ENCODE data around the gene MECP2. TPM values are rescaled to one million over a fixed set of nuclear protein-coding genes. Genes with fewer than 3 reads are reported as not detected.

Gene MECP2
- total RNA-seq, 4 donors from 2014 or later: 47.7 to 93.3 (median 61.1) TPM

- no peak for DNase-seq
- Histone ChIP-seq H3K4me3 (replicated peaks in 1 of 3) (no peak overlapping the region), H3K36me3 (no peaks in the 10 kb centered on the region), H3K27me3 (no peaks in the 10 kb centered on the region), H3K4me1 (peaks cover 1 to 12% of the 10 kb centered on the region in 2 donors), H3K9me3 (no peaks in the 10 kb centered on the region), H3K27ac (no peak overlapping the region)
- WGBS, 2 donors: 81 to 89% methylated on average over 3 of the region's 3 CpGs
- no peak for TF ChIP-seq POLR2A (IDR thresholded peaks at IDR 0.05)
- TF ChIP-seq CTCF (IDR thresholded peaks at IDR 0.05): no peak
- intact Hi-C loops (cut with DNase I): no loop called here
These were observed 122.7 kb downstream of the MECP2 start for GRCh38 chrX:153974726-153975286.

- WGBS, 2 donors: 80 to 83% methylated on average over 8 to 11 of the region's 14 CpGs
- no peaks in the 10 kb centered on the region for H3K36me3 ChIP-seq
- H3K27me3 ChIP-seq: no peaks in the 10 kb centered on the region
- H3K9me3 ChIP-seq: no peaks in the 10 kb centered on the region
- peaks cover 7 to 19% of the 10 kb centered on the region in 2 donors for H3K4me1 ChIP-seq
- TF ChIP-seq CTCF (IDR thresholded peaks at IDR 0.05): no peak
- TF ChIP-seq POLR2A (IDR thresholded peaks at IDR 0.05): no peak
- intact Hi-C loops (cut with DNase I): no loop called here
- H3K4me3 ChIP-seq (replicated peaks in 1 of 3): no peak overlapping the region
- DNase-seq: no peak
- H3K27ac ChIP-seq: no peak overlapping the region
These were observed 123.4 kb downstream of the MECP2 start for GRCh38 chrX:153974003-153974725.

DNA sequence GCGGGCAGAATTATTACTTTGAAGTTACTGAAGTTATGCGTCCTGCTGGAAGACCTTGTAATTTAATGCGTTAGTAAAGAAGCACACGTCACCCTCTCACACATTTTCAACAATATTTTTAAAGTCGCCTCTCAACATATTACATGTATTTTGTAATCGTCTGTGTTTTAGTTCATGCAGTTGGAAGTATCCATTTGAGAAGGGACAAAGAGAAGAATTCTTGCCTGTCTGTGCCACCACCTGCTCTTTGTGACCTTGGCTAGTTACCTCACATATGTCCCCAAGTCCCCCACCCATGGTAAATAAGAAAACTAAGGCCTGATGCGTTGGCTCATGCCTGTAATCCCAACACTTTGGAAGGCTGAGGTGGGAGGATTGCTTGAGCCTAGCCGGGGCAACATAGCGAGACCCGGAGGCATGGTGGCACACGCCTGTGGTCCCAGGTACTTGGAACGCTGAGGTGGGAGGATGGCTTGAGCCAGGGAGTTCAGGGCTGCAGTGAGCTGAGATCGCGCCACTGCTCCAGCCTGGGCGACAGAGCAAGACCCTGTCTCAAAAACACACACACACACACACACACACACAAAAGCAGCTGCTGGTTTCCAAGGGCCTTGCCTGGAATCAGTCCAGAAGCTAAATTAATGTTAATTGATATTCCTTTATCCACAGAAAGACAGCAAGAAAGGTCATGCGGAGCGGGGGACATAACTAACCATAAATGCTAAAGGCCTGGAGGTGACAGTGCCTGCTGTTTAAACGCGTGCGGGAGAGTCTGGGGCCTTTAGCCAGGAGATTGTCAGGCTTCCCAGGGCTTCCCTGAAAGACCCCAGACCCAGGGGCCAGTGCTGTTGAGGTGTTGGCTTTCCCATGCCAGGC lies 124.2 kb downstream of the MECP2 start:
- TF ChIP-seq CTCF (IDR thresholded peaks at IDR 0.05) (no peak), POLR2A (IDR thresholded peaks at IDR 0.05) (no peak)
- peak overlapping the region; percentile 53 to 98 (median 59) for H3K27ac ChIP-seq
- peak overlapping the region in 2 of 3 donors; percentile 11 to 13 for H3K4me3 ChIP-seq (replicated peaks in 1 of 3)
- DNase-seq: no peak
- H3K9me3 ChIP-seq: no peaks in the 10 kb centered on the region
- intact Hi-C loops (cut with DNase I): no loop called here
- no peaks in the 10 kb centered on the region for H3K36me3 ChIP-seq
- WGBS, 2 donors: 31 to 38% methylated on average over 13 to 14 of the region's 20 CpGs
- no peaks in the 10 kb centered on the region for H3K27me3 ChIP-seq
- H3K4me1 ChIP-seq: peaks cover 12 to 27% of the 10 kb centered on the region in 2 donors

DNA sequence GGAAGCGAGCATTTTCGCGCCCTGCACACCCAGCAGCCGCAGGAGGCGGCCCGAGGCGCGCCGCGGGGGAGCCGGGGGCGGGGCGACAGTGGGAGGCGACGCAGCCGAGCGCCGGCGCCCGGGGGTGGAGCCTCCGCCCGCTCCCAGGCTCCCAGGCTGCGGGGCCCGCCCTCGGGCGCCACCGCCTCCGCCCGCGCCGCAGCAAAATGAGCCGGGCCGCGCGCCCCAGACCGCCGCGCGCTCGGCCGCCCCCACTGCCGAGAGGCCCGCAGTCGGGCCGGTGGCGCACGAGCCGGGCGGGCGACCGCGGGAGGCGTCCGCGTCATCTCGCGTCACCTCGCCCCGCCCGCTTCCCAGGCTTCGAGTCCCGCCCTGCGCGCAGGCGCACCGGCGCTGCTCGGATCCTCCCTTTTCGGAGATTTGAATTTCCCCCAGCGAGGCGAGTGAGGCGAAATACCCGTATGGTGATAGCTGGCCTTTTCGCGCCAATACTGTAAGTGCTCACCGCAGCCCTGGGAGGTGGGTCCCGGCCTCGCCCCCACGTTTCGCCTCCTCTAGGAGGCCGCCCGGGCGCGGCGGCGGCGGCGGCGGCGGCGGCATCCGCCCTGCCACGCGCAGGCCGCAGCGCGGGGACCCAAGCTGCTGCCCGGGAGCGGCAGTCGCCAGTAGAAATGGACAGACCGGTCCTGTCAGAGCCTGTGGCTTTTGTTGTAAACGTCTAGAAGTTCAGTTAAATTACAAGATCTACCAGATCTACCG lies 125.0 kb downstream of the MECP2 start, which contains the start of gene TMEM187:
TSS of gene TMEM187 (plus strand) at position 387 of the 759 bp plus-strand sequence. CDS start 9,309 bp downstream, outside the sequence.
- TF ChIP-seq CTCF (IDR thresholded peaks at IDR 0.05) (no peak), POLR2A (IDR thresholded peaks at IDR 0.05) (peak in 1 of 2 donors; percentile 70)
- WGBS, 2 donors: 0 to 2% methylated on average over 10 to 17 of the region's 103 CpGs
- DNase-seq: peak; percentile 81
- Histone ChIP-seq H3K4me3 (replicated peaks in 1 of 3) (peak within 1 kb of the TSS; percentile 19 to 92 (median 66)), H3K4me1 (peaks cover 18 to 30% of the 10 kb centered on the region in 2 donors), H3K9me3 (no peaks in the 10 kb centered on the region), H3K27ac (peak within 1 kb of the TSS; percentile 98 to 100 (median 99)), H3K27me3 (no peaks in the 10 kb centered on the region), H3K36me3 (no peaks in the 10 kb centered on the region)
- intact Hi-C loops (cut with DNase I): no loop called here

MicroRNAs encoded within 50 kb of the gene (microRNA counts, 767-probe panel; counts per million panel counts)
- 0 counts per million in 2 donors for microRNA hsa-miR-718

Small RNA genes within 50 kb of the gene (microRNA-seq; reads per million reads assigned to microRNA genes)
- gene MIR3202-1 (not detected), gene MIR3202-2 (not detected), gene MIR718 (not detected)

Small RNA genes within 50 kb of the gene (small RNA-seq; reads per million reads assigned to genes)
- gene MIR3202-1: not detected

Other genes with a start within 250 kb of the MECP2 start
- 1 to 10 TPM in 1 of 4 donors, under 1 TPM in 3; 0.45 to 2.2 (median 0.75) TPM for gene L1CAM, start 211.5 kb downstream of the MECP2 start, total RNA-seq
- 1 to 10 TPM in 3 of 4 donors, not detected in 1; 1.1 to 2.8 (median 2.6) TPM for gene AVPR2, start 193.0 kb downstream of the MECP2 start, total RNA-seq
- gene ARHGAP4, start 171.5 kb downstream of the MECP2 start, total RNA-seq: 10 to 100 TPM in 2 of 4 donors, 1 to 10 TPM in 2; 6.5 to 37.0 (median 12.2) TPM
- 10 to 100 TPM; 58.7 to 89.3 (median 69.7) TPM for gene NAA10, start 162.7 kb downstream of the MECP2 start, total RNA-seq
- gene RENBP, start 153.1 kb downstream of the MECP2 start, total RNA-seq: 10 to 100 TPM in 1 of 4 donors, 1 to 10 TPM in 3; 3.6 to 16.5 (median 4.4) TPM
- gene HCFC1, start 125.9 kb downstream of the MECP2 start, total RNA-seq: 100 to 1,000 TPM in 1 of 4 donors, 10 to 100 TPM in 3; 23.5 to 119 (median 52.3) TPM
- 10 to 100 TPM in 1 of 4 donors, 1 to 10 TPM in 3; 3.8 to 10.7 (median 8.7) TPM for gene TMEM187, start 125.0 kb downstream of the MECP2 start, total RNA-seq
- gene IRAK1, start 77.8 kb downstream of the MECP2 start, total RNA-seq: 10 to 100 TPM; 36.4 to 53.1 (median 42.8) TPM
- gene OPN1LW, start 46.5 kb upstream of the MECP2 start, total RNA-seq: not detected
- not detected for gene OPN1MW, start 84.9 kb upstream of the MECP2 start, total RNA-seq
- gene OPN1MW2, start 122.0 kb upstream of the MECP2 start, total RNA-seq: not detected
- gene OPN1MW3, start 159.9 kb upstream of the MECP2 start, total RNA-seq: not detected
- not detected for gene TEX28, start 197.4 kb upstream of the MECP2 start, total RNA-seq
- gene TKTL1, start 198.1 kb upstream of the MECP2 start, total RNA-seq: under 1 TPM in 2 of 4 donors, not detected in 2; 0.54 to 0.89 TPM

All from thyroid gland (tissue), 4 donors.